ENCODE measurements around the gene DDX41.

- TF ChIP-seq CTCF (IDR thresholded peaks at IDR 0.05) (no peak), ETV6 (CRISPR knock-in tag; IDR thresholded peaks at IDR 0.05) (no peak), CBFB (CRISPR knock-in tag; IDR thresholded peaks at IDR 0.05; ENCODE audit: low read depth) (no peak), TEAD4 (CRISPR knock-in tag; IDR thresholded peaks at IDR 0.05) (no peak), MLX (CRISPR knock-in tag; IDR thresholded peaks at IDR 0.05) (no peak), ZNF671 (CRISPR knock-in tag; IDR thresholded peaks at IDR 0.05) (no peak), HMGA2 (CRISPR knock-in tag; IDR thresholded peaks at IDR 0.05) (no peak), E2F1 (CRISPR knock-in tag; IDR thresholded peaks at IDR 0.05) (no peak)
Observed at GRCh38 chr5:177504086-177505056, 12.4 kb downstream of the DDX41 start.

All from WTC11 (cell line).